Adrenal gland (tissue), 12 donors: ENCODE data around the gene DENND5B. TPM values are rescaled to one million over a fixed set of nuclear protein-coding genes. Genes with fewer than 3 reads are reported as not detected.

Source experiments
- DNase-seq, 7 donors: peaks; one replicate each; pipeline ENCODE4 v3.0.0-alpha.2; 2019 to 2020
- H3K27ac ChIP-seq, 5 donors: fragments of 200-600 bp; sonication (generic) in 4 of 5; 1 replicate in 3 of 5; 2 replicates in 2 of 5; pipeline versions ENCODE4 v1.5.1 to v1.8.0; 2016 to 2020; ENCODE audit warnings: mild to moderate bottlenecking in 1 of 5
- H3K27me3 ChIP-seq: fragments of 200-600 bp; 2 replicates; pipeline ENCODE4 v1.8.0; 2021
- H3K36me3 ChIP-seq, 2 donors: fragments of 200-600 bp; replicated peaks in 1 of 2; 1 replicate in 1 of 2; 2 replicates in 1 of 2; pipeline versions ENCODE4 v1.5.1 to v1.8.0; 2018 to 2022
- H3K4me1 ChIP-seq, 2 donors: fragments of 200-600 bp; replicated peaks in 1 of 2; 1 replicate in 1 of 2; 2 replicates in 1 of 2; pipeline versions ENCODE4 v1.5.1 to v1.8.0; 2018 to 2021
- H3K4me3 ChIP-seq, 4 donors: fragments of 200-600 bp; sonication (generic) in 3 of 4; one replicate each; pipeline ENCODE4 v1.5.1; 2016 to 2018
- H3K9me3 ChIP-seq, 3 donors: fragments of 200-600 bp; sonication (generic) in 1 of 3; replicated peaks in 1 of 3; 1 replicate in 2 of 3; 2 replicates in 1 of 3; pipeline versions ENCODE4 v1.5.1 to v1.8.0; 2016 to 2021
- POLR2A ChIP-seq, 2 donors: fragments of 450-650 bp; IDR thresholded peaks; one replicate each; pipeline ENCODE4 v1.6.1; 2017; ENCODE audit warnings: antibody characterized with exemption in 2 of 2, mild to moderate bottlenecking in 2 of 2, moderate library complexity in 1 of 2
- WGBS, 4 donors: extraction: QIAGEN DNeasy Blood & Tissue Kit in 2 of 4; methylation state at CpG; one replicate each; pipeline versions ENCODE4 v1.1.5 to v1.1.7; 2013 to 2017; 5-methylcytosine and 5-hydroxymethylcytosine counted together
- intact Hi-C, 2 donors: fragments of 100-400 bp; cut with DNase I; formaldehyde crosslinking; loops; one replicate each; pipeline versions ENCODE4 v1.14.1 to v1.15.0; 2022 to 2023
- polyA plus RNA-seq, 3 donors: library from polyadenylated mRNA; stranded (reverse); fragments of 200-250 nt in 2 of 3; fragments of 350-450 nt in 1 of 3; fragmentation: Illumina TruSeq in 1 of 3; extraction: RNeasy Lipid Tissue Mini Kit (QIAGEN cat#74804) in 1 of 3; gene quantifications; one replicate each; pipeline ENCODE4 v1.2.3, GENCODE V29; 2013 to 2014
- total RNA-seq, 9 donors: library from RNA; depleted of rRNA in 4 of 9; stranded (reverse); fragments of >200 nt in 4 of 9; fragments of 120-200 nt in 1 of 9; fragmentation: NEBNext Ultra II Directional in 1 of 9; extraction: Animal tissue kit (Norgen Biotek cat#: 25700) in 1 of 9; gene quantifications; one replicate each; pipeline versions ENCODE4 v1.1.0 to v1.2.4, GENCODE V29; 2013 to 2023
- TF ChIP-seq, protein P1 (sequence below), 6 experiments: fragments of 450-650 bp in 4 of 6; fragments of 200-600 bp in 2 of 6; sonication (generic) in 1 of 6; IDR thresholded peaks; 1 replicate in 5 of 6; 2 replicates in 1 of 6; pipeline versions ENCODE4 v1.5.1 to v1.8.0; 2016 to 2021; ENCODE audit warnings: antibody characterized with exemption in 6 of 6, mild to moderate bottlenecking in 2 of 6, moderate library complexity in 1 of 6
- donor health status: healthy with polysubstance abuse.
- donor health status: Bipolar disorder and iron deficiency.
- donor health status: DM: yes; HTN: yes; CAD: no.
- donor health status: DM: no; HTN: no; CAD: no.
- donor health status: DM: no; HTN: no; CAD: no.
- donor health status: DM: yes; HTN: yes; CAD: no.

DENND5B gene
- total and polyA plus RNA-seq, 12 donors, result 4.2 to 32.5 (median 23.0) TPM

- intact Hi-C loops, result no loop called here
- no peak overlapping the region for H3K4me3 ChIP-seq
- 29 to 45% (median 36%) methylated on average over 5 of the region's 5 CpGs for WGBS, 4 donors
These were observed 98.9 kb downstream of the DENND5B start for GRCh38 chr12:31491841-31492598.

DNA sequence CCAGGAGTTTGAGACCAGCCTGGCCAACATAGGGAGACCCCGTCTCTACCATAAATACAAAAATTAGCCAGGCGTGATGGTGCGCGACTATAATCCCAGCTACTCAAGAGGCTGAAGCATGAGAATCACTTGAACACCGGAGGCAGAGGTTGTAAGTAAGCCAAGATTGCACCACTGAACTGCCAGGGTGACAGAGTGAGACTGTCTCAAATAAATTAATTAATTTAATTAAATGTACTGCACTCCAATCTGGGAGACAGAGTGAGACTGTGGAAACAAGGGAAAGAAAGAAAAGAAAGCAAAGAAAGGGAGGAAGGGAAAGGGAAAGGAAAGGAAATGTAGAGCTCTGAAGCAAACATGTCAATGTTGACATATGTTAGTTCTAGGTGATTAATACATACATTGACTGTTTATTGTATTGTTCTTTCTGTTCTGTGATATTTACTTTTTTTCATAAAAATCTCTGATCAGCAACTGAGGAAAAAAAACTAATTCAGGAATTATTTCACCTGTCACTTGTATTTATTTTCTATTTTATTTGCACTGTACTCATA is 99.6 kb downstream of the DENND5B start:
- H3K27me3 ChIP-seq, result no peaks in the 10 kb centered on the region
- 93 to 96% (median 94%) methylated on average over 5 of the region's 5 CpGs for WGBS, 4 donors
- H3K9me3 ChIP-seq, result no peaks in the 10 kb centered on the region
- no peak overlapping the region for H3K27ac ChIP-seq
- H3K36me3 ChIP-seq, result no peaks in the 10 kb centered on the region
- H3K4me3 ChIP-seq, result no peak overlapping the region
- intact Hi-C loops, result no loop called here
- TF ChIP-seq, protein P1, sequence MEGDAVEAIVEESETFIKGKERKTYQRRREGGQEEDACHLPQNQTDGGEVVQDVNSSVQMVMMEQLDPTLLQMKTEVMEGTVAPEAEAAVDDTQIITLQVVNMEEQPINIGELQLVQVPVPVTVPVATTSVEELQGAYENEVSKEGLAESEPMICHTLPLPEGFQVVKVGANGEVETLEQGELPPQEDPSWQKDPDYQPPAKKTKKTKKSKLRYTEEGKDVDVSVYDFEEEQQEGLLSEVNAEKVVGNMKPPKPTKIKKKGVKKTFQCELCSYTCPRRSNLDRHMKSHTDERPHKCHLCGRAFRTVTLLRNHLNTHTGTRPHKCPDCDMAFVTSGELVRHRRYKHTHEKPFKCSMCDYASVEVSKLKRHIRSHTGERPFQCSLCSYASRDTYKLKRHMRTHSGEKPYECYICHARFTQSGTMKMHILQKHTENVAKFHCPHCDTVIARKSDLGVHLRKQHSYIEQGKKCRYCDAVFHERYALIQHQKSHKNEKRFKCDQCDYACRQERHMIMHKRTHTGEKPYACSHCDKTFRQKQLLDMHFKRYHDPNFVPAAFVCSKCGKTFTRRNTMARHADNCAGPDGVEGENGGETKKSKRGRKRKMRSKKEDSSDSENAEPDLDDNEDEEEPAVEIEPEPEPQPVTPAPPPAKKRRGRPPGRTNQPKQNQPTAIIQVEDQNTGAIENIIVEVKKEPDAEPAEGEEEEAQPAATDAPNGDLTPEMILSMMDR (IDR thresholded peaks at IDR 0.05), result no peak
- TF ChIP-seq POLR2A (IDR thresholded peaks at IDR 0.05), result no peak
- H3K4me1 ChIP-seq, result peaks cover 16 to 24% of the 10 kb centered on the region in 2 donors
- DNase-seq, result no peak

More at GRCh38 chr12:31491841-31492598, 98.9 kb downstream of the DENND5B start:
- Histone ChIP-seq H3K9me3 (no peaks in the 10 kb centered on the region), H3K4me1 (peaks cover 16 to 31% of the 10 kb centered on the region in 2 donors), H3K36me3 (no peaks in the 10 kb centered on the region), H3K27me3 (no peaks in the 10 kb centered on the region), H3K27ac (peak overlapping the region in 4 of 5 donors; percentile 6 to 23 (median 12))
- no peak for TF ChIP-seq POLR2A (IDR thresholded peaks at IDR 0.05)
- TF ChIP-seq, protein P1 (IDR thresholded peaks at IDR 0.05), result no peak
- DNase-seq, result peak in 6 of 7 donors; percentile 24 to 64 (median 46)

GRCh38 chr12:31488737-31489338 is 102.1 kb downstream of the DENND5B start:
- H3K9me3 ChIP-seq, result no peaks in the 10 kb centered on the region
- 75 to 81% (median 78%) methylated on average over 4 of the region's 4 CpGs for WGBS, 4 donors
- intact Hi-C loops, result no loop called here
- H3K27ac ChIP-seq, result no peak overlapping the region
- DNase-seq, result no peak
- no peaks in the 10 kb centered on the region for H3K36me3 ChIP-seq
- H3K27me3 ChIP-seq, result no peaks in the 10 kb centered on the region
- no peak overlapping the region for H3K4me3 ChIP-seq
- peaks cover 16 to 19% of the 10 kb centered on the region in 2 donors for H3K4me1 ChIP-seq
- no peak for TF ChIP-seq POLR2A (IDR thresholded peaks at IDR 0.05)
- TF ChIP-seq, protein P1 (IDR thresholded peaks at IDR 0.05), result no peak

DNA sequence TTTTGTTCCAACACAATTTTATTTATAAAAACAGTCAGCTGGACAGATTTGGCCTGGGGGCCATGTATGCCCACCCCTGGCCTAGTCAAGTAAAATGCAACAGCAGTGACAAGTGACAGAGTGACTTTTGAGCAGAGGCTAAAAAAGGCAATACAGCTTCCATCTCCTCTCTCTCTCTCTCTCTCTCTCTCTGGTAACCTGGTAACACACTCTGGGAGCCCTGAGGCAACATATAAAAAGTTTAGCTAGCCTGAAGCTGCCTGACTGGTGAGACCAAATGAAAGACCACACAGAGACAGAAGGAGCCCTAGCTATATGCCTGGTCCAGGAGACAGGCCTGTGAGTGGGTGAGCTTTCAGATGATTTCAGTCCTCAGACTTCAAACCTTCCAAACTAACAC is 105.4 kb downstream of the DENND5B start:
- intact Hi-C loops, result no loop called here
- DNase-seq, result no peak
- no peak overlapping the region for H3K27ac ChIP-seq

More for the DNA sequence above, 105.4 kb downstream of the DENND5B start:
- Histone ChIP-seq H3K27me3 (no peaks in the 10 kb centered on the region), H3K36me3 (no peaks in the 10 kb centered on the region), H3K9me3 (no peaks in the 10 kb centered on the region), H3K4me3 (no peak overlapping the region), H3K4me1 (peaks cover 0 to 3% of the 10 kb centered on the region in 2 donors)
- TF ChIP-seq, protein P1 (IDR thresholded peaks at IDR 0.05), result no peak
- no peak for TF ChIP-seq POLR2A (IDR thresholded peaks at IDR 0.05)
